Epithelial cell of esophagus (primary cell): ENCODE measurements around the gene PRPF19.

ENCODE experiments used
- DNase-seq: peaks from one replicate; pipeline ENCODE4 v3.0.0; 2010; ENCODE audit warnings: low read depth
- H3K4me3 ChIP-seq: 2 replicates; pipeline ENCODE4 v1.5.1; 2011; ENCODE audit warnings: mild to moderate bottlenecking, low read length, control low read depth
- TF ChIP-seq, protein P1 (sequence below): IDR thresholded peaks from 2 replicates; pipeline ENCODE4 v1.5.1; 2011; ENCODE audit warnings: low read depth, mild to moderate bottlenecking, low read length, control low read depth, inconsistent platforms; ENCODE audit not compliant: insufficient read depth; ENCODE audit errors: missing control alignments

The PRPF19 gene

DNA sequence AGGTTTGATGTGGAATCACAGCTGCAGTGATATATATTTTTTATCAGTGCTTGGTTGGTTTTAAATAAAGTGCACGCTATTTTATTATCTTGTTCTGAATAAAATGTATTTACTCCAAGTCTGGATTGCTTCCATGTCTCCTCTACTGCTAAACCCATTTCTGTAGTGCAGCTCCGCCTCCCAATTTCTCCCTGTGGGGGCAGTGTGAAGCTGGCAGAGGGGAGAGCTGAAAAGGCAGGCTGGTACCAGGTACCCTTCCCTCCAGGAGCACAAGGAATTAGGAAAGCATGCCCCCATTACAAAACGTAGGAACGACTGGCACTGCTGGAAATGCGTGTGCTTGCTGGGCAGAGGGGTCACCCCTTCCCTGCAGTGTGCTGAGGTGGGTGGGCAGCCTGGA is 16.9 kb upstream of the PRPF19 start:
- no peak overlapping the region for H3K4me3 ChIP-seq
- TF ChIP-seq, protein P1, sequence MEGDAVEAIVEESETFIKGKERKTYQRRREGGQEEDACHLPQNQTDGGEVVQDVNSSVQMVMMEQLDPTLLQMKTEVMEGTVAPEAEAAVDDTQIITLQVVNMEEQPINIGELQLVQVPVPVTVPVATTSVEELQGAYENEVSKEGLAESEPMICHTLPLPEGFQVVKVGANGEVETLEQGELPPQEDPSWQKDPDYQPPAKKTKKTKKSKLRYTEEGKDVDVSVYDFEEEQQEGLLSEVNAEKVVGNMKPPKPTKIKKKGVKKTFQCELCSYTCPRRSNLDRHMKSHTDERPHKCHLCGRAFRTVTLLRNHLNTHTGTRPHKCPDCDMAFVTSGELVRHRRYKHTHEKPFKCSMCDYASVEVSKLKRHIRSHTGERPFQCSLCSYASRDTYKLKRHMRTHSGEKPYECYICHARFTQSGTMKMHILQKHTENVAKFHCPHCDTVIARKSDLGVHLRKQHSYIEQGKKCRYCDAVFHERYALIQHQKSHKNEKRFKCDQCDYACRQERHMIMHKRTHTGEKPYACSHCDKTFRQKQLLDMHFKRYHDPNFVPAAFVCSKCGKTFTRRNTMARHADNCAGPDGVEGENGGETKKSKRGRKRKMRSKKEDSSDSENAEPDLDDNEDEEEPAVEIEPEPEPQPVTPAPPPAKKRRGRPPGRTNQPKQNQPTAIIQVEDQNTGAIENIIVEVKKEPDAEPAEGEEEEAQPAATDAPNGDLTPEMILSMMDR: no peak

DNA sequence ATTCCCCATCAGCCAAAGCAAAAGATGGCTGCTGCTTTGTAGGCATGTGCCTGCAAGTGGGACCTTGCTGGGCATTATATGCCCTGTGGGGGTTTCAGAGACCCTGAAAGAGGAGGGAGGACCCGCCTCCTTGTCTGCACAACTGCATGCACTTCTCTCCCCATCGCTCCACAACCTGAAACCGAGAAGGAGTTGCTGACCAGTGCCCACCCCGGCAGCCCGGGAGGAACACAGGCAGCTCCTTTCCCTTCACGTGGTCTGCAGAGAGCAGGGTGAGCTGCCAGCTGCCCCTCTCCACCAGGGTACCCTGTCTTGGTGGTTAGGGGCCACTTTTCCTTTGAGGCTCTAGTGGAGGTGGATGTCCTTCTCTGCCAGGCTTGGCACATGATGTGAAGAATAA is 16.5 kb upstream of the PRPF19 start:
- no peak for DNase-seq
- no peak overlapping the region for H3K4me3 ChIP-seq
- TF ChIP-seq, protein P1: no peak

More for the DNA sequence above, 16.9 kb upstream of the PRPF19 start:
- DNase-seq: no peak

DNA sequence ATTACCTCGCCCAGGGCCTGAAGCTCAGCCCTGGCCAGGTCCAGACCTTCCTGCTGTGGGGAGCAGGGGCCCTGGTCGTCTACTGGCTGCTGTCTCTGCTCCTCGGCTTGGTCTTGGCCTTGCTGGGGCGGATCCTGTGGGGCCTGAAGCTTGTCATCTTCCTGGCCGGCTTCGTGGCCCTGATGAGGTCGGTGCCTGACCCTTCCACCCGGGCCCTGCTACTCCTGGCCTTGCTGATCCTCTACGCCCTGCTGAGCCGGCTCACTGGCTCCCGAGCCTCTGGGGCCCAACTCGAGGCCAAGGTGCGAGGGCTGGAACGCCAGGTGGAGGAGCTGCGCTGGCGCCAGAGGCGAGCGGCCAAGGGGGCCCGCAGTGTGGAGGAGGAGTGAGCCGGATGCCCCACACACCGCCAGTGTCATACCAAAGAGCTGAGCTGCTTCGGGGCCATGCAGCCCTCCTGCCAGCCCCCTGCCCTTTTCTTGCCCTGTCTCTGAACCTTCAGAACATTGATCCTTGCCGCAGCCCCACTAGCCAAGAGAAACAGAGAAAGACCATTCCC is 15.5 kb upstream of the PRPF19 start:
- DNase-seq: no peak
- H3K4me3 ChIP-seq: no peak overlapping the region
- TF ChIP-seq, protein P1: no peak

DNA sequence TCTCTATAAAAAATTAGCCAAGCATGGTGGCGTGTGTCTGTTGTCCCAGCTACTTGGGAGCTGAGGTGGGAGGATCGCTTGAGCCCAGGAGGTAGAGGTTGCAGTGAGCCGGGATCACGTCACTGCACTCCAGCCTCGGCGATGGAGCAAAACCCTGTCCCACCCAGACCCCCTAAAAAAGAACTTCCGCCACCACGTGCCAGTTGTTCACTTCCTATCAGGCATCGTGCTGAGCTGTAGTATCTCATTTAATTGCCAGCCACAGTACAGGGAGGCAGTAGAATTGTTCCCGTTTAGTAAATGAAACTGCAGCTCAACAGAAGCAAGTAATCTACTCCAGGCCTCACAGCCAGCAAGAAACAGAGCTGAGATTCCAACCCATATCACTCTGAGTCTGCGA is 14.9 kb upstream of the PRPF19 start:
- DNase-seq: no peak
- TF ChIP-seq, protein P1: no peak
- no peak overlapping the region for H3K4me3 ChIP-seq

DNA sequence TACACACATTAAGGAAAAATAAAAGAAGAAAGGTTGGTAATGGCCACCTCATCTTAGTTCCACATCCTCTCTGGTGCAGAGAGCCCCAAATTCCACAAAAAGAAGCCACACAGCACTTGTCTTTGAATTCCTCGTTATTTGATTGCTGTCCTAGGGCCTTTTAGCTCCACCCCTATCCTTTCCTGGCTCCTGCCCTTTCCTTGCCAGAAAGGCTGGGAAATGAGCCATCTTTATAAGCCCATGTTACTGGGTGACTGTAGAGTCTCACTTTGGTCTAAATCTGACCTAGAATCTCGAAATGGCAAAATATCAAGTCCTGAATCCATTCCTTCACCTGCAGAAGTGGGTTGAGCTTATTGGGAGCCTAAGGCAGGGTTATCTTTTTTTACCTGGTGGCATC is 13.6 kb upstream of the PRPF19 start:
- no peak overlapping the region for H3K4me3 ChIP-seq
- no peak for DNase-seq
- TF ChIP-seq, protein P1: no peak

DNA sequence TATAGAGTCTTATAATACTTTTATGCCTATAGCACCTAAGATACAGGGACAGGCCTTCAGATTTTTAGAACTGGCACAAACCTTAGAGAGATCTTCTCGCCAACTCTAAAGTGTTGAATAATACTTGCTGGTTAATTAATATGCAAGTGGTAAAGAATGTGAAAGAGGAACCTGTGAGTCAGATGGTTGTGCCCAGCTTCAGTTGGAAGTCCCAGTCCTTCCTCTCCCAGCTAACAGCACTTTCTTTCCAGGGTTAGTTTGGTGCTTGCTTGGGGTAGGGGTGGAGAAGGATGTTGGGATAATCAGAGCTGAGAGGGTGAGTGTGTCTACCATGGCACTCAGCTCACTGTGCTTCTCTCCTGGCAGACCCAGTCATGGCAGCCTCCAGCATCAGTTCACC is 12.9 kb upstream of the PRPF19 start:
- DNase-seq: peak; percentile 53
- no peak overlapping the region for H3K4me3 ChIP-seq
- TF ChIP-seq, protein P1: no peak

DNA sequence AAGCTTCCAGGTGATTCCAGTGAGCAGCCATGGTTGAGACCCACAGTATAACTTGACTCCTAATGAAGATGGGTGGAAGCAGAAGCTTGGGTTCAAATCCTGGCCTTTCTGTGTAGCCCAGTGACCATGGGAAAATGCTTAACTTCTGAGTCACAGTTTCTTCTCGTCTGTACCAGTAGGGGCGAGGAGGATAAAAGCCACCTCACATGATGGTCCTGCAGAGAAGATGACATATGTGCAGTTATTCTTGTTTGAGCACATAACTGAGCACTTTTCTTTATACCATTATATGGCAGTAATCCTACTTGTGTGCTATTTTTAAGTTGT is 12.5 kb upstream of the PRPF19 start:
- DNase-seq: peak; percentile 76
- H3K4me3 ChIP-seq: no peak overlapping the region
- TF ChIP-seq, protein P1: no peak
